SK-N-SH treated with all-trans-retinoic acid at 6 μM for 48 hours (cell line): ENCODE results near the gene ORC4.

ENCODE experiments used
- ATAC-seq: fragments of 200-7000 bp; cut with Tn5 transposase; 3 replicates; pipeline ENCODE4 v1.9.1; 2020; ENCODE audit warnings: mild to moderate bottlenecking, moderate library complexity
- ARNTL ChIP-seq: fragments of 450-650 bp; formaldehyde crosslinking; IDR thresholded peaks from 2 replicates; pipeline ENCODE4 v1.5.0; 2020; ENCODE audit warnings: low read depth, mild to moderate bottlenecking, moderate library complexity, borderline replicate concordance
- BACH2 ChIP-seq: fragments of 250-450 bp; sonication (Bioruptor Pico); IDR thresholded peaks from 2 replicates; pipeline ENCODE4 v1.9.0; 2021; ENCODE audit warnings: mild to moderate bottlenecking, borderline replicate concordance
- CSDC2 ChIP-seq: fragments of 250-450 bp; sonication (Bioruptor Pico); IDR thresholded peaks from 2 replicates; pipeline ENCODE4 v1.5.0; 2020; ENCODE audit warnings: mild to moderate bottlenecking, moderate library complexity
- CSRNP3 ChIP-seq: fragments of 250-450 bp; sonication (Bioruptor Pico); IDR thresholded peaks from 2 replicates; pipeline ENCODE4 v1.5.1; 2021; ENCODE audit warnings: mild to moderate bottlenecking, moderate library complexity
- GLIS3 ChIP-seq: fragments of 250-450 bp; sonication (Bioruptor Pico); IDR thresholded peaks from 2 replicates; pipeline ENCODE4 v1.5.0; 2020; ENCODE audit warnings: mild to moderate bottlenecking, moderate library complexity
- ISL1 ChIP-seq: fragments of 250-450 bp; sonication (Bioruptor Pico); IDR thresholded peaks from 2 replicates; pipeline ENCODE4 v2.1.2; 2022; ENCODE audit warnings: mild to moderate bottlenecking, moderate library complexity
- OSR1 ChIP-seq: fragments of 250-450 bp; sonication (Bioruptor Pico); IDR thresholded peaks from 2 replicates; pipeline ENCODE4 v1.8.0; 2022; ENCODE audit warnings: moderate library complexity, mild to moderate bottlenecking, inconsistent platforms
- POU6F1 ChIP-seq: fragments of 250-450 bp; sonication (Bioruptor Pico); IDR thresholded peaks from 2 replicates; pipeline ENCODE4 v1.8.0; 2021; ENCODE audit warnings: low read depth, mild to moderate bottlenecking, moderate library complexity, borderline replicate concordance
- PPARA ChIP-seq: fragments of 250-450 bp; sonication (Bioruptor Pico); IDR thresholded peaks from 2 replicates; pipeline ENCODE4 v1.5.0; 2020; ENCODE audit warnings: mild to moderate bottlenecking, borderline replicate concordance
- RARB ChIP-seq: fragments of 250-450 bp; sonication (Bioruptor Pico); IDR thresholded peaks from 2 replicates; pipeline ENCODE4 v1.8.0; 2021; ENCODE audit warnings: mild to moderate bottlenecking, moderate library complexity
- SNAI2 ChIP-seq: fragments of 250-450 bp; sonication (Bioruptor Pico); IDR thresholded peaks from 2 replicates; pipeline ENCODE4 v1.5.0; 2020; ENCODE audit warnings: mild to moderate bottlenecking, moderate library complexity
- TCF4 ChIP-seq: fragments of 250-450 bp; sonication (Bioruptor Pico); IDR thresholded peaks from 2 replicates; pipeline ENCODE4 v1.8.0; 2021; ENCODE audit warnings: mild to moderate bottlenecking, moderate library complexity, borderline replicate concordance
- TOX ChIP-seq: fragments of 250-450 bp; sonication (Bioruptor Pico); IDR thresholded peaks from 2 replicates; pipeline ENCODE4 v1.8.0; 2021; ENCODE audit warnings: mild to moderate bottlenecking, moderate library complexity, borderline replicate concordance
- TSHZ2 ChIP-seq: fragments of 250-450 bp; sonication (Bioruptor Pico); IDR thresholded peaks from 2 replicates; pipeline ENCODE4 v1.5.0; 2020; ENCODE audit warnings: mild to moderate bottlenecking, moderate library complexity
- ZC3H10 ChIP-seq: fragments of 250-450 bp; sonication (Bioruptor Pico); IDR thresholded peaks from 2 replicates; pipeline ENCODE4 v1.5.1; 2021; ENCODE audit warnings: mild to moderate bottlenecking, moderate library complexity
- ZFP3 ChIP-seq: fragments of 250-450 bp; sonication (Bioruptor Pico); IDR thresholded peaks from 2 replicates; pipeline ENCODE4 v1.5.0; 2020; ENCODE audit warnings: mild to moderate bottlenecking, moderate library complexity
- ZFP30 ChIP-seq: fragments of 450-650 bp; formaldehyde crosslinking; IDR thresholded peaks from 2 replicates; pipeline ENCODE4 v1.5.0; 2022; ENCODE audit warnings: mild to moderate bottlenecking, moderate library complexity
- ZNF565 ChIP-seq: fragments of 450-650 bp; formaldehyde crosslinking; conservative IDR thresholded peaks from 2 replicates; pipeline ENCODE4 v1.5.0; 2020; ENCODE audit warnings: low read depth, mild to moderate bottlenecking, moderate library complexity
- ZNF70 ChIP-seq: fragments of 450-650 bp; formaldehyde crosslinking; IDR thresholded peaks from 2 replicates; pipeline ENCODE4 v1.5.0; 2020; ENCODE audit warnings: mild to moderate bottlenecking, moderate library complexity
- ZNF8 ChIP-seq: fragments of 450-650 bp; formaldehyde crosslinking; IDR thresholded peaks from 2 replicates; pipeline ENCODE4 v1.5.0; 2020; ENCODE audit warnings: mild to moderate bottlenecking, moderate library complexity
- TF ChIP-seq, protein P1 (sequence below): fragments of 250-450 bp; sonication (Bioruptor Pico); IDR thresholded peaks from 2 replicates; pipeline ENCODE4 v1.5.1; 2020; ENCODE audit warnings: low read depth, mild to moderate bottlenecking, moderate library complexity

The ORC4 gene

DNA sequence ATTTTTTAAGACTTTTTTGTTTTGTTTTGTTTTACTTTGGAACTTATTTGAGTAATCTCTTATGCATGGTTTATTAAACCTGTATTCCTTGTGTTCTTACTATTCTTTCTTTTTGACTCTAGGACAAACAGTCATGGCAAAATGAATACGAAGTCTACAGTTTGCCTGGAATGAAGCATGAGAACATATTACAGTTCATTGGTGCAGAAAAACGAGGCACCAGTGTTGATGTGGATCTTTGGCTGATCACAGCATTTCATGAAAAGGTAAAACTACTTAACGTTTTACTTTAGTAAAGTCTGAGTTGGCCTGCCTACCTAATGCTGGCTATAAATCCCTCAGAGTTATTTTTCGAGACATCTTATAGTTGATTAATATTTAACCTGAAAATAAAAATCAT lies 103.4 kb downstream of the ORC4 start:
- no peak for ATAC-seq
- no peak for TF ChIP-seq CSDC2 (CRISPR knock-in tag)
- TF ChIP-seq TOX (CRISPR knock-in tag): no peak
- TF ChIP-seq PPARA: no peak
- no peak for TF ChIP-seq ZC3H10 (CRISPR knock-in tag)
- TF ChIP-seq, protein P1, sequence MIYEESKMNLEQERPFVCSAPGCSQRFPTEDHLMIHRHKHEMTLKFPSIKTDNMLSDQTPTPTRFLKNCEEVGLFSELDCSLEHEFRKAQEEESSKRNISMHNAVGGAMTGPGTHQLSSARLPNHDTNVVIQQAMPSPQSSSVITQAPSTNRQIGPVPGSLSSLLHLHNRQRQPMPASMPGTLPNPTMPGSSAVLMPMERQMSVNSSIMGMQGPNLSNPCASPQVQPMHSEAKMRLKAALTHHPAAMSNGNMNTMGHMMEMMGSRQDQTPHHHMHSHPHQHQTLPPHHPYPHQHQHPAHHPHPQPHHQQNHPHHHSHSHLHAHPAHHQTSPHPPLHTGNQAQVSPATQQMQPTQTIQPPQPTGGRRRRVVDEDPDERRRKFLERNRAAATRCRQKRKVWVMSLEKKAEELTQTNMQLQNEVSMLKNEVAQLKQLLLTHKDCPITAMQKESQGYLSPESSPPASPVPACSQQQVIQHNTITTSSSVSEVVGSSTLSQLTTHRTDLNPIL (CRISPR knock-in tag): no peak
- TF ChIP-seq ZFP30 (CRISPR knock-in tag): no peak
- no peak for TF ChIP-seq CSRNP3

DNA sequence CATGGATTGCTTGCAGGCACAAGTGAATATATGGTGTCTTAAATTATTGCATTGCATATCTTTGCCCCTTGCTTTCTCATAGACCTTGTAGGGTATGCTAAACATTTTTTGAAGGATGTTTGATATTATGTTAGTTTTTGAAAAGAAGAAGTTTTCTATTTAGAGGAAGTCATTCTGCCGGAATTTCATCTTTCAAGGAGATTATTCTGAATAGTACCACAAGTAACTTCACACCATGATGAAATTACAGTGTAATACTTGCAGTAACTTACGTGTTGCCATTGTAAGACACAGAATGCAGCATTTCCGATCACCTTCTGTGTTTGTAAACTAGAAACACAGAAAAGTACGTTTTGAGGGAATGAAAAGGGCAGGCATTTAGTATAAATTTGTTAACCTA lies 103.8 kb downstream of the ORC4 start:
- ATAC-seq: no peak
- no peak for TF ChIP-seq BACH2 (CRISPR knock-in tag)
- TF ChIP-seq ZC3H10 (CRISPR knock-in tag): no peak
- no peak for TF ChIP-seq TSHZ2
- no peak for TF ChIP-seq SNAI2 (CRISPR knock-in tag)
- no peak for TF ChIP-seq ZFP30 (CRISPR knock-in tag)
- TF ChIP-seq RARB (CRISPR knock-in tag): no peak
- TF ChIP-seq PPARA: no peak
- no peak for TF ChIP-seq TOX (CRISPR knock-in tag)
- no peak for TF ChIP-seq GLIS3
- no peak for TF ChIP-seq ZNF8 (CRISPR knock-in tag)

GRCh38 chr2:147916067-147916466 lies 104.5 kb downstream of the ORC4 start:
- TF ChIP-seq TOX (CRISPR knock-in tag) (no peak), SNAI2 (CRISPR knock-in tag) (no peak), TCF4 (CRISPR knock-in tag) (peak; percentile 52), GLIS3 (no peak)
- no peak; the same call in 1 of the 3 replicates for ATAC-seq

DNA sequence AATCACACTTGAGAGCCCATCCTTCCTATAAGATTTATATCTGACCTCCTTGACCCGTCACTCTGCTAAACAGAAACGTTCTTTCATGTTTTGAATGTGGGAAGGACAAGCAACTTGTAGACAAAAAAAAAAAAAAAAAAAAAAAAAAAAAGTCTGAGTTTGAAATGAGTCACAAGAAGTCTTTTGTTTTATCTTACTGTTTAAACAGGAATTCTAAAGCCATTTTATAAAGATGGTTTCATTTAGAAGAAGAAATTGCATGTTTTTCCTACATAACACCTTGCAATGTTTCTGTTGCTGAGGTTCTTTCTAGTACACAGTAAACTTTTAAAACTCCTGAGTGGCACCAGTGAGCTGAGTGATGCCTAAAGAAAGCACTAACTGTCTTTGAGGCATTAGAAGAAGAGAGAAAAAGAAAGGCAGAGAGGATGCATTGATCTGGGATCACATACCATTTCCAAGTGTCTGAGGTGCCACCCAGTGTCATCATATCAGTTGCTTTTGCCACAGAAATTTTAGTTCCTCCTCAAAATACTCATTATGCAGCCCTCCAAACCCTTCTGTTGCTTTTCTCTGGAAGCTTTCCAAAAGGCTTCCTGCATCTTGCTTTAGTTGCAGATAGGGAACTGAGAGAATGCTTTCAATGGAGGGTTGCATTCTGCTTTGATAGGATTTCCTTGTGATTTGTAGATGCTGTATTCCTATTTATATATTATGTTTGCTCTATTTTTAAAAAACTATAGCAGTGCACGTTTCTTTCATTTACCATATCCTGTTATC lies 106.6 kb downstream of the ORC4 start:
- TF ChIP-seq ZC3H10 (CRISPR knock-in tag): no peak
- no peak for TF ChIP-seq SNAI2 (CRISPR knock-in tag)
- TF ChIP-seq CSRNP3: no peak
- TF ChIP-seq ZFP3: no peak
- TF ChIP-seq BACH2 (CRISPR knock-in tag): no peak
- no peak for TF ChIP-seq PPARA
- TF ChIP-seq POU6F1: no peak
- no peak for TF ChIP-seq ZNF8 (CRISPR knock-in tag)
- no peak for TF ChIP-seq OSR1
- TF ChIP-seq ISL1: no peak
- no peak for TF ChIP-seq ZFP30 (CRISPR knock-in tag)
- no peak for TF ChIP-seq ARNTL (CRISPR knock-in tag)
- TF ChIP-seq TSHZ2: no peak
- no peak for TF ChIP-seq ZNF70 (CRISPR knock-in tag)
- TF ChIP-seq TOX (CRISPR knock-in tag): no peak
- no peak for TF ChIP-seq RARB (CRISPR knock-in tag)
- no peak for TF ChIP-seq ZNF565 (CRISPR knock-in tag)
- peak; percentile 49; the same call in 2 of the 3 replicates for ATAC-seq
